ENCODE data around the gene ACP6. TPM values are rescaled to one million over a fixed set of nuclear protein-coding genes. Genes with fewer than 3 reads are reported as not detected.
"Not testable (repeated sequence)": the region's sequence is repeated elsewhere in the genome, so short reads cannot be mapped to it uniquely, and the experiment has no call there.

Gene ACP6
- total RNA-seq, 1 donor from 2014 or later, result 10.5 TPM

DNA sequence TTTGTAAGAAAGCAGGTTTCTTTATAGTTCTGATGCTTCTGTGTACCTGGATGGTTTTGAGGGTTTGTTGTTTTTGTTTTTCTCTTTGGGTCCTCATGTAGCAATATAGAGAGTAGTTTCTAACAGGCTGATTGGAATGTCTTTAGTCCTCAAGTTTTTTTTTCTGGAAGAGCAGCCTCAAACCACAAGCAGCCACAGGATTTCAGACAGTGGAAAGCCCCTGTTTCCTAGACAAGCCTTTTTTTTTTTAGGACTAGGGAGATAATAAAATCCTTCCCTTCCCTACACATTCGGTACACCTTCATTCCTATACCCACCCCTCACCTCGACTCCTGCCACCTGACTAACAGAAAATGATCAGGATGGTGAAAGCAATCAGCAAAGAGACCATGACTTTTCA, 47.6 kb downstream of the ACP6 start:
- Mint-ChIP-seq H3K36me3 (ENCODE audit: low read depth) (peaks cover 24% of the 10 kb centered on the region), H3K9me3 (no peaks in the 10 kb centered on the region), H3K4me1 (peaks cover 11% of the 10 kb centered on the region), H3K27ac (no peak overlapping the region), H3K27me3 (no peaks in the 10 kb centered on the region), H3K4me3 (no peak overlapping the region)
- intact Hi-C loops (cut with micrococcal nuclease), result no loop called here
- POLR2A ChIA-PET, result no interaction called here
- DNase-seq (no peak), ATAC-seq (ENCODE audit: low read depth) (no peak)
- TF ChIP-seq, protein P1, sequence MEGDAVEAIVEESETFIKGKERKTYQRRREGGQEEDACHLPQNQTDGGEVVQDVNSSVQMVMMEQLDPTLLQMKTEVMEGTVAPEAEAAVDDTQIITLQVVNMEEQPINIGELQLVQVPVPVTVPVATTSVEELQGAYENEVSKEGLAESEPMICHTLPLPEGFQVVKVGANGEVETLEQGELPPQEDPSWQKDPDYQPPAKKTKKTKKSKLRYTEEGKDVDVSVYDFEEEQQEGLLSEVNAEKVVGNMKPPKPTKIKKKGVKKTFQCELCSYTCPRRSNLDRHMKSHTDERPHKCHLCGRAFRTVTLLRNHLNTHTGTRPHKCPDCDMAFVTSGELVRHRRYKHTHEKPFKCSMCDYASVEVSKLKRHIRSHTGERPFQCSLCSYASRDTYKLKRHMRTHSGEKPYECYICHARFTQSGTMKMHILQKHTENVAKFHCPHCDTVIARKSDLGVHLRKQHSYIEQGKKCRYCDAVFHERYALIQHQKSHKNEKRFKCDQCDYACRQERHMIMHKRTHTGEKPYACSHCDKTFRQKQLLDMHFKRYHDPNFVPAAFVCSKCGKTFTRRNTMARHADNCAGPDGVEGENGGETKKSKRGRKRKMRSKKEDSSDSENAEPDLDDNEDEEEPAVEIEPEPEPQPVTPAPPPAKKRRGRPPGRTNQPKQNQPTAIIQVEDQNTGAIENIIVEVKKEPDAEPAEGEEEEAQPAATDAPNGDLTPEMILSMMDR (IDR thresholded peaks at IDR 0.05), result no peak
- CTCF ChIA-PET, result no interaction called here

DNA sequence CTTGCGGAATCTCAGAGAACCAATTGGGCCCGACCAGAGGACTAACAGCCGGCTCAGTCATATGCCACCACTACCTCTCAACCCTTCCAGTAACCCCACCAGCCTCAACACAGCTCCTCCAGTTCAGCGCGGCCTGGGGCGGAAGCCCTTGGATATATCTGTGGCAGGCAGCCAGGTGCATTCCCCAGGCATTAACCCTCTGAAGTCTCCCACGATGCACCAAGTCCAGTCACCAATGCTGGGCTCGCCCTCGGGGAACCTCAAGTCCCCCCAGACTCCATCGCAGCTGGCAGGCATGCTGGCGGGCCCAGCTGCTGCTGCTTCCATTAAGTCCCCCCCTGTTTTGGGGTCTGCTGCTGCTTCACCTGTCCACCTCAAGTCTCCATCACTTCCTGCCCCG, 49.8 kb downstream of the ACP6 start:
- ChIA-PET POLR2A (no interaction called here), CTCF (no interaction called here)
- ATAC-seq (ENCODE audit: low read depth), result no peak
- no peaks in the 10 kb centered on the region for H3K27me3 Mint-ChIP-seq
- DNase-seq, result no peak
- peaks cover 5% of the 10 kb centered on the region for H3K4me1 Mint-ChIP-seq
- H3K4me3 Mint-ChIP-seq, result no peak overlapping the region
- no peaks in the 10 kb centered on the region for H3K9me3 Mint-ChIP-seq
- intact Hi-C loops (cut with micrococcal nuclease), result no loop called here
- TF ChIP-seq, protein P1 (IDR thresholded peaks at IDR 0.05), result no peak
- no peak overlapping the region for H3K27ac Mint-ChIP-seq
- peaks cover 40% of the 10 kb centered on the region for H3K36me3 Mint-ChIP-seq (ENCODE audit: low read depth)

DNA sequence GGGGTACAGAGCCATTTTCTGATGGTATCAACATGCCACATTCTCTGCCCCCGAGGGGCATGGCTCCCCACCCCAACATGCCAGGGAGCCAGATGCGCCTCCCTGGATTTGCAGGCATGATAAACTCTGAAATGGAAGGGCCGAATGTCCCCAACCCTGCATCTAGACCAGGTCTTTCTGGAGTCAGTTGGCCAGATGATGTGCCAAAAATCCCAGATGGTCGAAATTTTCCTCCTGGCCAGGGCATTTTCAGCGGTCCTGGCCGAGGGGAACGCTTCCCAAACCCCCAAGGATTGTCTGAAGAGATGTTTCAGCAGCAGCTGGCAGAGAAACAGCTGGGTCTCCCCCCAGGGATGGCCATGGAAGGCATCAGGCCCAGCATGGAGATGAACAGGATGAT, 50.6 kb downstream of the ACP6 start:
- POLR2A ChIA-PET, result no interaction called here

DNA sequence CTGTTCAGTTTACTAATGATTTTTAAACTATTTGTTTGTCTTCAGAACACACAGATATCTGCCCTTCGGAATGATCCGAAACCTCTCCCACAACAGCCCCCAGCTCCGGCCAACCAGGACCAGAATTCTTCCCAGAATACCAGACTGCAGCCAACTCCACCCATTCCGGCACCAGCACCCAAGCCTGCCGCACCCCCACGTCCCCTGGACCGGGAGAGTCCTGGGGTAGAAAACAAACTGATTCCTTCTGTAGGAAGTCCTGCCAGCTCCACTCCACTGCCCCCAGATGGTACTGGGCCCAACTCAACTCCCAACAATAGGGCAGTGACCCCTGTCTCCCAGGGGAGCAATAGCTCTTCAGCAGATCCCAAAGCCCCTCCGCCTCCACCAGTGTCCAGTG, 51.6 kb downstream of the ACP6 start:
- ChIA-PET POLR2A (no interaction called here), CTCF (interaction anchor here (2.1 kb wide), 1 partner anchor 8 kb away, joined by 5 read pairs; no protein-coding TSS in a partner anchor)
- TF ChIP-seq, protein P1 (IDR thresholded peaks at IDR 0.05), result no peak
- Mint-ChIP-seq H3K36me3 (ENCODE audit: low read depth) (peaks cover 52% of the 10 kb centered on the region), H3K4me1 (no peaks in the 10 kb centered on the region), H3K27ac (no peak overlapping the region), H3K27me3 (no peaks in the 10 kb centered on the region), H3K4me3 (no peak overlapping the region), H3K9me3 (no peaks in the 10 kb centered on the region)
- DNase-seq (no peak), ATAC-seq (ENCODE audit: low read depth) (no peak)
- intact Hi-C loops (cut with micrococcal nuclease), result no loop called here

More for the DNA sequence above, 50.6 kb downstream of the ACP6 start:
- H3K36me3 Mint-ChIP-seq (ENCODE audit: low read depth), result peaks cover 43% of the 10 kb centered on the region
- no peaks in the 10 kb centered on the region for H3K9me3 Mint-ChIP-seq
- CTCF ChIA-PET, result no interaction called here
- H3K4me3 Mint-ChIP-seq, result no peak overlapping the region
- H3K27me3 Mint-ChIP-seq, result no peaks in the 10 kb centered on the region
- no peak for ATAC-seq (ENCODE audit: low read depth)
- H3K4me1 Mint-ChIP-seq, result no peaks in the 10 kb centered on the region
- no peak overlapping the region for H3K27ac Mint-ChIP-seq
- intact Hi-C loops (cut with micrococcal nuclease), result no loop called here
- no peak for DNase-seq
- TF ChIP-seq, protein P1 (IDR thresholded peaks at IDR 0.05), result no peak

DNA sequence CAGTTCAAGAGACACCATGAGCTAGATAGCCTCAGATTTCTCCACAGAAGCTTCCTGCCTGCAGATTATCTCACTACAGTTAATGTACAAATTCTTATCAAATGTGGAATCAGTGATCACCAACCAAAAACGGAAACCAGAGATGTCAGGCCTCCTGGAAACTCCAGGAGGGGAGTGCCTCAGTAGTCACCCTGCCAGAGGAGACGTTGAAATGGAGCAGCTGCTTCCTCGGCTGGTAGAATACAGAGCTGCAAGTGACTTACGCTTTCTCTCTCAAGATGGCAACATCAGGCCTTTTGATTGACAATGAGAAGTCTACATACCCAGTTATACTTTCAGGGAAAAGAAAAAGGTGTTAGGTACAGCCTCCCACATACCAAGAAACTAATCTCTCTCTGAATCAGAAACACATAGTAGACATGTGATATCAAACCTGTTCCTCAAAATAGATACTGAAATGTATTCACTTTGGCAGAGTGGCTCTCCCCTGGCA, 52.2 kb downstream of the ACP6 start:
- H3K36me3 Mint-ChIP-seq (ENCODE audit: low read depth), result peaks cover 57% of the 10 kb centered on the region
- no peak for DNase-seq
- POLR2A ChIA-PET, result no interaction called here

DNA sequence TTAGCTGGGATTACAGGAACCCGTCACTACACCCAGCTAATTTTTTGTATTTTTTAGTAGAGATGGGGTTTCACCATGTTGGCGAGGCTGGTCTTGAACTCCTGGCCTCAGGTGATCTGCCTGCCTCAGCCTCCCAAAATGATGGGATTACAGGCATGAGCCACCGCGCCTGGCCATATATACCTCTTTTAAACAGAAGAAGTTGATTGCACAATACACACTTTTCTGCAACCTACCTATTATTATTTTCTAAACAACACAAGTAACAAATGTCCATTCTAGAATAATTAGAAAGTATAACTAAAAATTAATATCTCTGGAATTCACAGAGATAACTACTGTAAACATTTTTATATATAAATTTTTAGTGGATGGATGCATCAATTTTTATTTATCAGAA, 55.4 kb downstream of the ACP6 start:
- DNase-seq; ATAC-seq (ENCODE audit: low read depth); H3K4me3 Mint-ChIP-seq; POLR2A ChIA-PET; H3K4me1 Mint-ChIP-seq; intact Hi-C loops (cut with micrococcal nuclease); H3K9me3 Mint-ChIP-seq; H3K27me3 Mint-ChIP-seq; CTCF ChIA-PET; H3K27ac Mint-ChIP-seq: not testable (repeated sequence)
- H3K36me3 Mint-ChIP-seq (ENCODE audit: low read depth), result peaks cover 63% of the 10 kb centered on the region

More for the DNA sequence above, 52.2 kb downstream of the ACP6 start:
- Mint-ChIP-seq H3K4me3 (no peak overlapping the region), H3K27me3 (no peaks in the 10 kb centered on the region), H3K27ac (no peak overlapping the region), H3K9me3 (no peaks in the 10 kb centered on the region), H3K4me1 (no peaks in the 10 kb centered on the region)
- no peak for ATAC-seq (ENCODE audit: low read depth)
- TF ChIP-seq, protein P1 (IDR thresholded peaks at IDR 0.05), result no peak
- CTCF ChIA-PET, result interaction anchor here (2.1 kb wide), 1 partner anchor 9 kb away, joined by 5 read pairs; no protein-coding TSS in a partner anchor
- intact Hi-C loops (cut with micrococcal nuclease), result no loop called here

Measured in activated B cell treated with CpG ODN at 0.5 μM for 24 hours (primary cell).